Measurements from ENCODE around the gene IL22. TPM values are rescaled to one million over a fixed set of nuclear protein-coding genes. Genes with fewer than 3 reads are reported as not detected.

IL22 gene
- total and polyA plus RNA-seq, 12 donors: not detected

DNA sequence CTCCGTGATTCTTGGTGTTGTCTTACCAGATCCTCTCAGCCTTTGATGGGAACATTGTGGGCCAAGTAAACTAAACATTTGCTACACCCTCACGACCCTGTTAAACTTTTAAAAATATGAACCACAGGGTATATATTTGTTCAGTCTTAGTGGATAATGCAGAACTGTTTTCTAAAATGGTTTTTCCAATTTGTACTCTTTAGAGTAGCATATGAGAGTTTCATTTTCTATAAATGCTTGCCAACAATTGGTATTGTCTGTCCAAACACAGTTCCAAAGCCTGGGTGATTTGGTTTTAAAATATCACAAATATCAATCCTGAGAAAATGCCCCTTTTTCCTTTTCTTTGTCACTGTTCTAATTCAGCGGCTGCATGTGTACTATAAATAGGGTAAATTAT lies 6.7 kb upstream of the IL22 start:
- TF ChIP-seq POLR2A (IDR thresholded peaks at IDR 0.05): no peak
- TF ChIP-seq, protein P1, sequence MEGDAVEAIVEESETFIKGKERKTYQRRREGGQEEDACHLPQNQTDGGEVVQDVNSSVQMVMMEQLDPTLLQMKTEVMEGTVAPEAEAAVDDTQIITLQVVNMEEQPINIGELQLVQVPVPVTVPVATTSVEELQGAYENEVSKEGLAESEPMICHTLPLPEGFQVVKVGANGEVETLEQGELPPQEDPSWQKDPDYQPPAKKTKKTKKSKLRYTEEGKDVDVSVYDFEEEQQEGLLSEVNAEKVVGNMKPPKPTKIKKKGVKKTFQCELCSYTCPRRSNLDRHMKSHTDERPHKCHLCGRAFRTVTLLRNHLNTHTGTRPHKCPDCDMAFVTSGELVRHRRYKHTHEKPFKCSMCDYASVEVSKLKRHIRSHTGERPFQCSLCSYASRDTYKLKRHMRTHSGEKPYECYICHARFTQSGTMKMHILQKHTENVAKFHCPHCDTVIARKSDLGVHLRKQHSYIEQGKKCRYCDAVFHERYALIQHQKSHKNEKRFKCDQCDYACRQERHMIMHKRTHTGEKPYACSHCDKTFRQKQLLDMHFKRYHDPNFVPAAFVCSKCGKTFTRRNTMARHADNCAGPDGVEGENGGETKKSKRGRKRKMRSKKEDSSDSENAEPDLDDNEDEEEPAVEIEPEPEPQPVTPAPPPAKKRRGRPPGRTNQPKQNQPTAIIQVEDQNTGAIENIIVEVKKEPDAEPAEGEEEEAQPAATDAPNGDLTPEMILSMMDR (IDR thresholded peaks at IDR 0.05): no peak
- H3K27me3 ChIP-seq: peaks cover 3% of the 10 kb centered on the region
- H3K9me3 ChIP-seq (replicated peaks in 1 of 3): no peaks in the 10 kb centered on the region
- no peaks in the 10 kb centered on the region for H3K36me3 ChIP-seq (replicated peaks in 1 of 2)
- H3K4me1 ChIP-seq (replicated peaks in 1 of 2): no peaks in the 10 kb centered on the region
- intact Hi-C loops (cut with DNase I): no loop called here
- 61 to 81% (median 69%) methylated on average over 3 of the region's 3 CpGs for WGBS, 4 donors
- no peak overlapping the region for H3K4me3 ChIP-seq
- no peak for DNase-seq
- H3K27ac ChIP-seq: no peak overlapping the region

GRCh38 chr12:68259318-68259940 lies 6.0 kb upstream of the IL22 start:
- Histone ChIP-seq H3K4me1 (replicated peaks in 1 of 2) (no peaks in the 10 kb centered on the region), H3K36me3 (replicated peaks in 1 of 2) (no peaks in the 10 kb centered on the region), H3K4me3 (no peak overlapping the region), H3K27ac (no peak overlapping the region), H3K9me3 (replicated peaks in 1 of 3) (no peaks in the 10 kb centered on the region), H3K27me3 (peaks cover 3% of the 10 kb centered on the region)
- 60 to 66% (median 64%) methylated on average over 3 of the region's 3 CpGs for WGBS, 4 donors
- intact Hi-C loops (cut with DNase I): no loop called here
- no peak for DNase-seq
- no peak for TF ChIP-seq POLR2A (IDR thresholded peaks at IDR 0.05)
- TF ChIP-seq, protein P1 (IDR thresholded peaks at IDR 0.05): no peak

DNA sequence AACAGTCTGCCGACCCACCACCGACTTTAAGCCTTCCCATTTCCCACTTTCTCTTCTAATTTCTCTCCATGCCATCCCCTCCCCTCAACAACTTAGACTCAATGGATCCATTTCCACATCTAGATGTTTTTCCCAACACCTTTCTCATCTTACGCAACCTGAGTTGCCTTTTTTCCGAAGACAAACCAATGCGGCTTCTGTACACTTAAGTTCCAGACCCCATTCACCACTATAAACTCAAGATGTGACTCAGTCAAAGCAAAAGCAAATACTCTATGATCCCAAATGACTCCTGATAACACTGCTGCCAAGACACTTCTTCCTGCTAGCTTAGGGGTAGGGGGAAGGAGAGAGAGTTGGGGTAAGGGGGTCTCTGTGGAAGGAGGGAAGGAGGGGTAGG lies 1.3 kb downstream of the IL22 start:
- intact Hi-C loops (cut with DNase I): no loop called here

DNA sequence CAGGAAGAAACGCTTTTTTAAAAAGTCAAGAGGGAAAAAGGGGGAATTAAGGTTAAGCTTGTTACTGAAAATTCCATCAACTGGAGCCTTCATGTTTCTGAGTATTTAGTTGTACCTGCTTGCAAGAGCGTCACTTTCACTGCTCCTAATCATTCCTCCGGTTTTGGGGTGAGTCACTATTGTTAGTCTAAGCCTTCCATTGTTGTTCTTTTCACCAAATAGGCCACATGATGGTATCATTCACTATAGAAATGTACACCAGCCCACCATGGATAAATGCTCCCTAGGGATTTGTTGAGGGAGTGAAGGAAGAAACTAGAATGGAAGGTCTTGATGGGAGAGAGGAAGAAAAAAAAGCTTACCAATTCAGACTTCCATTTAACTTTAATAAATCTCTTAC lies 3.0 kb downstream of the IL22 start:
- Histone ChIP-seq H3K36me3 (replicated peaks in 1 of 2) (no peaks in the 10 kb centered on the region), H3K4me3 (no peak overlapping the region), H3K4me1 (replicated peaks in 1 of 2) (peaks cover 0 to 7% of the 10 kb centered on the region in 2 donors), H3K27ac (no peak overlapping the region), H3K27me3 (no peaks in the 10 kb centered on the region), H3K9me3 (replicated peaks in 1 of 3) (no peaks in the 10 kb centered on the region)
- no peak for TF ChIP-seq POLR2A (IDR thresholded peaks at IDR 0.05)
- TF ChIP-seq, protein P1 (IDR thresholded peaks at IDR 0.05): no peak
- intact Hi-C loops (cut with DNase I): no loop called here
- DNase-seq: no peak
- 73 to 81% (median 75%) methylated on average over 3 of the region's 3 CpGs for WGBS, 4 donors

More for the DNA sequence above, 1.3 kb downstream of the IL22 start:
- Histone ChIP-seq H3K4me1 (replicated peaks in 1 of 2) (no peaks in the 10 kb centered on the region), H3K4me3 (no peak overlapping the region), H3K36me3 (replicated peaks in 1 of 2) (no peaks in the 10 kb centered on the region), H3K27me3 (no peaks in the 10 kb centered on the region), H3K9me3 (replicated peaks in 1 of 3) (no peaks in the 10 kb centered on the region), H3K27ac (no peak overlapping the region)
- 94 to 98% (median 96%) methylated on average over 5 of the region's 5 CpGs for WGBS, 4 donors
- DNase-seq: no peak
- TF ChIP-seq POLR2A (IDR thresholded peaks at IDR 0.05): no peak
- TF ChIP-seq, protein P1 (IDR thresholded peaks at IDR 0.05): no peak
